ENCODE data around the gene C11orf24. TPM values are rescaled to one million over a fixed set of nuclear protein-coding genes. Genes with fewer than 3 reads are reported as not detected.

The C11orf24 gene
- total and polyA plus RNA-seq, 2 of the 4 experiments (the other 2 are of a cell fraction), result 42.5 to 135 TPM

DNA sequence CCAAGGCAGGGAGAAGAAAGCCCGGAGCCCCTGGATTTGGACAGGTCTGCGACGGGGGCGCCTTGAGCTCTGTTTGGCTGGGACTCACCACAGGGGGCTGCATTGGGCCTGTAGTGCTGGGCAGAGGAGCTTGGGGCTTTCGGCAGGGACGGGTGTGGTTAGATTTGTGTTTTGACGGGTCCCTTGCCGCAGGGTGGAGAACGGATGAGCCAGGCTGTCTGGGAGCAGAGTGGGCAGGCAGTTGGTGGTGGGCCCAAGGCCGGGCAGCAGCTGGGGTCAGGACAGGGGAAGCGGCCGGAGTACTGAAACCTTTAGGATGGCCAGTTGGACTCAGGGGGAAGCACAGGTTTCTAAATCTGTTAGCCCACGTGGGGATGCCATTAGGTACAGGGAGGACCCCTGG lies 13.4 kb downstream of the C11orf24 start (continued):
- TF ChIP-seq RCOR1 (IDR thresholded peaks at IDR 0.05; ENCODE audit: insufficient replicate concordance, low read length) (no peak), RAD21 (IDR thresholded peaks at IDR 0.05; ENCODE audit: low read length) (no peak), NFE2L2 (IDR thresholded peaks at IDR 0.05; ENCODE audit: low read depth, low read length) (no peak), CEBPB (IDR thresholded peaks at IDR 0.05; ENCODE audit: low read depth, low read length) (no peak), MAZ (IDR thresholded peaks at IDR 0.05; ENCODE audit: borderline replicate concordance, low read depth, low read length) (no peak)
